Natural killer cell treated with Interleukin-12 subunit alpha and Interleukin-12 subunit beta and Interleukin-15 and Interleukin-18, amount 100 ng/mL, for 72 hours (primary cell): ENCODE measurements around the gene BTBD18. TPM values are rescaled to one million over a fixed set of nuclear protein-coding genes. Genes with fewer than 3 reads are reported as not detected.
A peak's percentile ranks its signal among the peaks of the same experiment; 100 is the strongest.

Experiments
- ATAC-seq, 2 donors: fragments of 150-1000 bp; cut with Tn5 transposase in 1 of 2; sonication (Bioruptor Pico), chemical (Tn5 transposase) in 1 of 2; 2 replicates each; pipeline ENCODE4 v1.10.0; 2021
- DNase-seq: peaks from one replicate; pipeline ENCODE4 v3.0.0; 2022; ENCODE audit warnings: low spot score
- H3K27ac Mint-ChIP-seq, 2 donors: 1 replicate in 1 of 2; 2 replicates in 1 of 2; pipeline ENCODE4 v1.8.0; 2022; ENCODE audit warnings: mixed read lengths in 2 of 2, mild to moderate bottlenecking in 1 of 2, moderate library complexity in 1 of 2
- H3K27me3 Mint-ChIP-seq, 2 donors: 1 replicate in 1 of 2; 2 replicates in 1 of 2; pipeline ENCODE4 v1.8.0; 2022; ENCODE audit warnings: mixed read lengths in 2 of 2
- H3K36me3 Mint-ChIP-seq: one replicate; pipeline ENCODE4 v1.8.0; 2022; ENCODE audit warnings: mixed read lengths
- H3K4me1 Mint-ChIP-seq, 2 donors: 1 replicate in 1 of 2; 2 replicates in 1 of 2; pipeline ENCODE4 v1.8.0; 2022; ENCODE audit warnings: low read depth in 2 of 2, mixed read lengths in 2 of 2, mild to moderate bottlenecking in 1 of 2
- H3K4me3 Mint-ChIP-seq: one replicate; pipeline ENCODE4 v1.8.0; 2022; ENCODE audit warnings: mixed read lengths
- H3K9me3 Mint-ChIP-seq: 2 replicates; pipeline ENCODE4 v1.8.0; 2022; ENCODE audit warnings: mixed read lengths
- total RNA-seq, 2 donors: library from RNA; stranded (reverse); gene quantifications; one replicate each; pipeline ENCODE4 v1.2.3, GENCODE V29; 2022

The BTBD18 gene, protein sequence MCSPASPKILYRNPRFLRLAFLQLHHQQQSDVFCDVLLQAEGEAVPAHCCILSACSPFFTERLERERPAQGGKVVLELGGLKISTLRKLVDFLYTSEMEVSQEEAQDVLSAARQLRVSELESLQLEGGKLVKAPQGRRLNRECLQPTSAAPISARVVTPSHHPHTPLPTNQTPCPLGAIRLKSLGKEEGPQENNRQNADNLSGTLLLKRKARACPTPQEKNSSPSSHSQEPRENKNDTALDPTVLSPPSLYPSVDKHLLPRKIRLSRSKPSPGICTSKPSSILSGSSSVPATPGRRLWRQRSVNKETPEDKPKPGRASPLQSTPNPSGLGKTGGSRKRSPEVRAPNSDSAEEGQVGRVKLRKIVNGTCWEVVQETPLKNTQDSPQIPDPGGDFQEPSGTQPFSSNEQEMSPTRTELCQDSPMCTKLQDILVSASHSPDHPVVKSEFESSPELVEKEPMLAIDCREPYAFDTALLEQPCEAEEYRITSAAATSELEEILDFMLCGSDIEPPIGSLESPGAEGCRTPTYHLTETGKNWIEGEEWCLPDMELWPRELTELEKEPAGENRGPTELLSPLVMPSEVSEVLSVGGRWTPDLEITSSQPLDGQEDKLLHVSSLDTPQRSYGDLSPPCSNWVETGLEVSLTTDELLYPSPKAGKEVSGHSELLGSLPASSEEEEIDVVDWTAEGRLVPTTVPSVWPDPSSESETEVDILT
- not detected for total RNA-seq

- Mint-ChIP-seq H3K4me1 (peaks cover 0 to 5% of the 10 kb centered on the region in 2 donors), H3K27ac (no peak within 1 kb of the TSS), H3K4me3 (no peak within 1 kb of the TSS), H3K27me3 (no peaks in the 10 kb centered on the region), H3K9me3 (no peaks in the 10 kb centered on the region), H3K36me3 (no peaks in the 10 kb centered on the region)
- ATAC-seq (no peak), DNase-seq (no peak)
Measured at GRCh38 chr11:57751676-57752253, at the start of gene BTBD18. TSS of gene BTBD18 (minus strand) at chr11:57751819. CDS start at chr11:57751188, 631 bp downstream.

DNA sequence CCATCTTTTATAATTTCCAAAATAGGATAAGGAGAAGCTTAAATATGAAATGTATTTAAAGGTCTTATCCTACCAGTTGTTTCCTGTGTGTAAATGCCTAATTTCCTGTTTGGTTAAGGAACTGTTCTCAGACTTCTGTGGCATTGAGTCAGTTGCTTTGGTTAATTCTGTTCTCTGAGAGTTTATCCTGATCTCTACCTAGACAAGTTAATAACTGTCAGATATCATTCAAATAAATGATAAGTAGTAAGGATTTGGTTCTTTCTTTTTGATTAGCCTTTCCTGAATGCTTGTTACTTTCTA lies 49.5 kb upstream of the BTBD18 start:
- Mint-ChIP-seq H3K27ac (peak overlapping the region; percentile 64 to 74), H3K4me3 (peak overlapping the region; percentile 40)

DNA sequence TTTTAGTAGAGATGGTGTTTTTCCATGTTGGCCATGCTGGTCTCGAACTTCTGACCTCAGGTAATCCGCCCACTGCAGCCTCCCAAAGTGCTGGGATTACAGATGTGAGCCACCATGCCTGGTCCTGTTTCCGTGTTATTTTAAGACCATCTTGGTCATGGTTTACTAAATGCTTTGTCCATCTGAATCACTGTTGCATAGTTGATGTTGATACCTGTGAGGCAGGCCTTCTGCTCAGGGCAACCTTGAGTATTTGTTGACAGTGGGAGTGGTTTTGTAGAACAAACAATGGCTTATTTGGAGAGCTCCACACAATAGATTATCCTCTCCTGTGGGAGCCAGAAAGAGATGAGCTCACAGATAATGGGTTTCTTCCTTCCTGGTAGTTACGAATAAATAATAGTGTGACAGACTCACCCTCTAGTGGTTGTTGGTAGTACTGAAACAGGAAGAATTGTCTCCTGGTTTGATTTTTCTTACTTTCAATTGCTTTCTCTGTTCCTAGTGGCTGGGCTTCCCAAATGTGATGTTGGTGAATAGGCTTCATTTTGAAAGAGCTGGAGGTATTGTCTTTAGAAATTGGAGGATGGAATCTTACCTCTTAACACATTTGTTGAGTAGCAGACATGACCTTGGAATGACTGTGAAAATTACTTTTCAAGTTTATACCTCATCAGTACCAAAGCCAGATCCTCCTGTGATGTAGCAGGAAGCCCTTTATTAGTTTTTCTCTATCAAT lies 49.0 kb upstream of the BTBD18 start:
- Mint-ChIP-seq H3K4me3 (peak overlapping the region; percentile 40), H3K27me3 (no peaks in the 10 kb centered on the region), H3K9me3 (no peaks in the 10 kb centered on the region), H3K4me1 (peaks cover 10 to 11% of the 10 kb centered on the region in 2 donors), H3K36me3 (peaks cover 5% of the 10 kb centered on the region), H3K27ac (peak overlapping the region; percentile 64 to 74)
- DNase-seq (no peak), ATAC-seq (peak; percentile 73 to 84)

More for the DNA sequence above, 49.5 kb upstream of the BTBD18 start:
- Mint-ChIP-seq H3K36me3 (peaks cover 5% of the 10 kb centered on the region), H3K27me3 (no peaks in the 10 kb centered on the region), H3K4me1 (peaks cover 10 to 11% of the 10 kb centered on the region in 2 donors), H3K9me3 (no peaks in the 10 kb centered on the region)
- ATAC-seq (no peak), DNase-seq (no peak)

GRCh38 chr11:57798905-57799559 lies 47.4 kb upstream of the BTBD18 start:
- peak overlapping the region in 1 of 2 donors; percentile 25 for H3K27ac Mint-ChIP-seq
- DNase-seq (no peak), ATAC-seq (no peak)
- no peaks in the 10 kb centered on the region for H3K27me3 Mint-ChIP-seq
- no peaks in the 10 kb centered on the region for H3K9me3 Mint-ChIP-seq
- H3K36me3 Mint-ChIP-seq: peaks cover 5% of the 10 kb centered on the region
- peaks cover 10 to 12% of the 10 kb centered on the region in 2 donors for H3K4me1 Mint-ChIP-seq
- no peak overlapping the region for H3K4me3 Mint-ChIP-seq

GRCh38 chr11:57793351-57794115 lies 41.9 kb upstream of the BTBD18 start:
- no peaks in the 10 kb centered on the region for H3K36me3 Mint-ChIP-seq
- peak overlapping the region; percentile 70 for H3K4me3 Mint-ChIP-seq
- peak overlapping the region; percentile 45 to 61 for H3K27ac Mint-ChIP-seq
- no peak for DNase-seq
- no peaks in the 10 kb centered on the region for H3K9me3 Mint-ChIP-seq
- no peak for ATAC-seq
- H3K27me3 Mint-ChIP-seq: no peaks in the 10 kb centered on the region
- peaks cover 24 to 32% of the 10 kb centered on the region in 2 donors for H3K4me1 Mint-ChIP-seq

DNA sequence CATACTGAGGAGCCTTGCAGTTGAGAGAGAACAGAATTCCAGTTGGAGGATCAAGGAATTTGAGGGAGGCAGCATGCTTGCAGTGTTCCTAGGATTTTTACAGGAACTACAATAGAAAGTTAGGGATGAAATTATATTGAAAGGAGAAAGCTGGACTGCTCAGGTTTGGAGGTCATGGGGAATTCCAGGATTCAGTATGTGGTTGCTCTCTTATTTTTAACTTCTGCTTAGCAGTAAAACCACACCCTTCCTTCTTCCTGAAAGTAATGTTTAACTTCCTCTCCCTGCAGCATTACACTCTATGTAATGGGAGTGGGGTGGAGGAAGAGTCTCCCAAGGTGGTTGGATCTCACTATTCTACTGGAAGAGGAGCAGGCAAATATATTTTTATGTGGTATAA lies 41.3 kb upstream of the BTBD18 start:
- no peaks in the 10 kb centered on the region for H3K9me3 Mint-ChIP-seq
- no peaks in the 10 kb centered on the region for H3K27me3 Mint-ChIP-seq
- peak overlapping the region; percentile 45 to 61 for H3K27ac Mint-ChIP-seq
- H3K36me3 Mint-ChIP-seq: no peaks in the 10 kb centered on the region
- peak in 1 of 2 donors; percentile 37 for ATAC-seq
- H3K4me3 Mint-ChIP-seq: peak overlapping the region; percentile 70
- H3K4me1 Mint-ChIP-seq: peaks cover 24 to 37% of the 10 kb centered on the region in 2 donors
- no peak for DNase-seq

GRCh38 chr11:57792060-57792541 lies 40.5 kb upstream of the BTBD18 start:
- H3K9me3 Mint-ChIP-seq: no peaks in the 10 kb centered on the region
- no peaks in the 10 kb centered on the region for H3K27me3 Mint-ChIP-seq
- H3K27ac Mint-ChIP-seq: peak overlapping the region; percentile 45 to 61
- DNase-seq (peak; percentile 88), ATAC-seq (peak; percentile 96 to 97)
- H3K36me3 Mint-ChIP-seq: no peaks in the 10 kb centered on the region
- H3K4me3 Mint-ChIP-seq: peak overlapping the region; percentile 70
- peaks cover 24 to 38% of the 10 kb centered on the region in 2 donors for H3K4me1 Mint-ChIP-seq

- H3K27me3 Mint-ChIP-seq: no peaks in the 10 kb centered on the region
- no peaks in the 10 kb centered on the region for H3K9me3 Mint-ChIP-seq
- H3K4me1 Mint-ChIP-seq: peaks cover 24 to 38% of the 10 kb centered on the region in 2 donors
- no peaks in the 10 kb centered on the region for H3K36me3 Mint-ChIP-seq
- peak overlapping the region; percentile 45 to 61 for H3K27ac Mint-ChIP-seq
- no peak for DNase-seq
- no peak for ATAC-seq
- H3K4me3 Mint-ChIP-seq: peak overlapping the region; percentile 70
Measured at GRCh38 chr11:57791321-57792059, 39.9 kb upstream of the BTBD18 start.

DNA sequence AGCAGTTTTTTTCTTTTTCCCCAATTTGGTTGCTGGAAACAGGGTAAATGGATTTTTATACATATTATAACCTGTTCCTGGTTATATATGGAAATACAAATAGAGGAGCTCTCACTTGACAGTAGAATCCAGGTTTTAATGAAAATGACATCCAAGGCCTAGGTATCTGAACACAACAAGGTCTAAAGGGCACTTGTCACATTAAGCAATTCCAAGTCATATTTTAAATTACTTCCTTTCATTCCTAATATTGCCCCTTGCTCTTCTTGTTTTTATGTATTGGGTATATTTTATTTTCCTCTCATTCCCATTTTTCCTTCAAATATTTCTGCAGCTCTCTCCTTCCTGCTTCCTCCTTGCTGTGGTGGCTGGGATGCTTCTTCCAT lies 37.1 kb upstream of the BTBD18 start:
- ATAC-seq (no peak), DNase-seq (no peak)
- Mint-ChIP-seq H3K9me3 (no peaks in the 10 kb centered on the region), H3K4me1 (peaks cover 24 to 33% of the 10 kb centered on the region in 2 donors), H3K4me3 (no peak overlapping the region), H3K27me3 (no peaks in the 10 kb centered on the region), H3K27ac (no peak overlapping the region), H3K36me3 (no peaks in the 10 kb centered on the region)

DNA sequence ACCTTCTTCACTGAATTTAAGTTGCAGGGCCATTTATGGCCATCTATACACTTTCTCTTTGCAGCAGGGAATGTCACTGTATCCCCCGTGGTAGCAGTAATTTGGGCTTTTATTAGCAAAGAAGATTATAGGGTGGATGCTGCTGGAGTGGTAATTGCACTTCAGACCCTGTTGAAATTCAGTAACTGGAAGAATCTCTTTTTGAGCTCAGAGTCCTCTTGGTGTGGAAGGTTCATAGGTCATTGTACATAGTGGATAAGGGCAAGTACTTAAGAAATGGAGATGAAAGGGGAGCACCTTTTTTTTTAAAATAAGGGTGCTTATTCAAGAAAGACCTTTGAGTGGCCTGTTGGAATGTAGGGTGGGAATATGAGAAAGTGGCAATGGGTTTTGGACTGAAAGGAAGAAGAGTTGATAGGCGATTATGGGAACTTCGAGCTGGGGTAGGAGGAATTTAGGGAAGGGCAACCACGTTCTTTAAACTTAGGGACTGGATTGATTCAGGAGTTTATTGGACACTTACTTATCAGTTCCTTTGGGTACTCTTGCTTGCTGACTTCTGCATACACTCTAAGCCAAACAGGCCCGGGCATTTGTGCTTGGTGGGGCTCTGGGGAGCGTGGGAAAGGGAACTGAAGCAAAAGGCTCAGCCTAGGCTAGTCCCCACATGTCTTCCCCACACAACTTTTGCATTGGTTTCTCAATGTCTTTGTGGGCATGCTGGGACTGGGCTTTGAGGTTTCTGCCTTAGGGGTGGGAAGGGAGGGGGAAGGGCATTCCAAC lies 36.5 kb upstream of the BTBD18 start:
- Mint-ChIP-seq H3K27me3 (no peaks in the 10 kb centered on the region), H3K4me1 (peaks cover 19 to 28% of the 10 kb centered on the region in 2 donors), H3K4me3 (no peak overlapping the region), H3K27ac (no peak overlapping the region), H3K9me3 (no peaks in the 10 kb centered on the region), H3K36me3 (no peaks in the 10 kb centered on the region)
- DNase-seq (no peak), ATAC-seq (no peak)

- no peak overlapping the region for H3K27ac Mint-ChIP-seq
- H3K4me1 Mint-ChIP-seq: peaks cover 12 to 18% of the 10 kb centered on the region in 2 donors
- H3K9me3 Mint-ChIP-seq: no peaks in the 10 kb centered on the region
- ATAC-seq (no peak), DNase-seq (no peak)
- no peaks in the 10 kb centered on the region for H3K36me3 Mint-ChIP-seq
- no peaks in the 10 kb centered on the region for H3K27me3 Mint-ChIP-seq
- no peak overlapping the region for H3K4me3 Mint-ChIP-seq
Measured at GRCh38 chr11:57787006-57787604, 35.5 kb upstream of the BTBD18 start.
